GM21381 (cell line): ENCODE results near the gene SUCNR1.
A peak's percentile ranks its signal among the peaks of the same experiment; 100 is the strongest.
"Not testable (repeated sequence)": the region's sequence is repeated elsewhere in the genome, so short reads cannot be mapped to it uniquely, and the experiment has no call there.

Source experiments
- ATAC-seq: cut with Tn5 transposase; IDR thresholded peaks from one replicate; pipeline ENCODE4 v1.9.1; 2021; ENCODE audit warnings: mild to moderate bottlenecking, moderate library complexity; ENCODE audit not compliant: unreplicated experiment

Gene SUCNR1

GRCh38 chr3:151900884-151901643 lies 27.6 kb downstream of the SUCNR1 start:
- no peak for ATAC-seq

DNA sequence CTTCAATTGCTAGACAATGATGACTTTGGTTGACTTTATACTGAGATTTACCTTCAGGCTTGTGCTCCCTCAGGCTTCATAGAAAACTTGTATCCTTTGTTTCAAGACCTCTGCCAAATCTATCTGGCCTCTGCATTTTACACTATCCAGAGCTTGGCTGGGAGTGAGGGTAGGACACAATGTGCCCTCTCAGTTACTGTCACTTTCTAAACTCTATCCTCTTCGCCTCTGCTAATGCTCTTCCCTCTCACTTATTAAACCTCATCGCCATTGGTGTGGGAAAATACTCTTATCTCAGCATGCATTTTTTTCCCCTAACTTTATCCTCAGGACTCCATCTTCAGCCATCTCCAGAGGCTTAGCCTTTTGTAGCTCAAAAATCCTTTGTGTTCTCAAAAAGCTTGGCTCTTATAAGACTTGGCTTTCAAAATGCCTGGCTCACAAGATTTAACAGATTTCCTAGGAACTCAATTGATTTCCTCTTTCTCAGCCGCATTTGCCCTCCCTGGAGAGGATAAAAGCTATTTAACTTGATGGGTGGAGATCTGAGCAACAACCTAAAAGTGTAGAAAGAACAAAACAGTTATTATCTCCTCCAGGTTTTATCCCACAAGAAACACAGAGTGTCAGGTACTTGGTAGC lies 28.3 kb downstream of the SUCNR1 start:
- no peak for ATAC-seq

DNA sequence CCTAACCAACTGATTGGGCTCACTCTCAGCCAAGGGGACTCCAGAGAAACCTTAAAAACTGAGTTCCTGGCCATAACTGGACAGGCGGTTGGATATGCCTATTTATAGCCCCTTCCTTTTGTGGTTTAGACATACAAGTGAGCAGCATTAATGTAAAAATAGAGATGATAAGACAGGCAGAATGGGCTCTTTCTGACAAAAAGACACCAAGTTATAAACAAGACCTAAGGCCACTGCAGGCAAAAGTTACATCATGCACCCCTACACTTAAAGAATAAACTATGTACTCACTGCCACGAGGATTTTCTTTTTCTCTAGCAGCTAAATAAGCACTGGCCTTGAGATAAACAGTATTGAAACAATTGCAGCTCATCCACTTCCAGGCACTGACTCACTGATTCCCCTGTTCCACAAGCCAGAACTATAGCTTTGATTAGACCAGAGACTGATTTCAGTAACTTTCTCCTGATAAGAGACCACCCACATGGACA lies 30.1 kb downstream of the SUCNR1 start:
- ATAC-seq = no peak

DNA sequence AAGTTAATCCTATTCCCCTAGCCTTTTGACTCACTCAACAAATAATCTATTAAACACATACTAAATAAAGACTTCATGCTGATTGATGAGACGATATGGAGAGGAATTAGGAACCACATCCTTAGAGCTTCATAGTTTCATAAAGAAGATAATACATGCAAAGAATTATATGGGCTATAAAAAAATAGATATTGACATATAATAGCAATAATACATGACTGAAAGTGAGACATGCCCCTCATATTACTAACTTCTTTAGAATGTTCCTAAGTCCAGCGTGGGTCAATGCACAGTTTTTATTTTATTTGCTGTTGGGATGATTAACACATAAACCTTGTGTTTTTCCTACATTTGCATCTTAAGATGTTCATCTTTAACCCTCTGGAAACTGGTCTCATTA lies 32.2 kb downstream of the SUCNR1 start:
- ATAC-seq = no peak

- ATAC-seq = no peak
Observed at GRCh38 chr3:151906751-151907150, 33.3 kb downstream of the SUCNR1 start.

- ATAC-seq = no peak
Observed at GRCh38 chr3:151908399-151908798, 35.0 kb downstream of the SUCNR1 start.

DNA sequence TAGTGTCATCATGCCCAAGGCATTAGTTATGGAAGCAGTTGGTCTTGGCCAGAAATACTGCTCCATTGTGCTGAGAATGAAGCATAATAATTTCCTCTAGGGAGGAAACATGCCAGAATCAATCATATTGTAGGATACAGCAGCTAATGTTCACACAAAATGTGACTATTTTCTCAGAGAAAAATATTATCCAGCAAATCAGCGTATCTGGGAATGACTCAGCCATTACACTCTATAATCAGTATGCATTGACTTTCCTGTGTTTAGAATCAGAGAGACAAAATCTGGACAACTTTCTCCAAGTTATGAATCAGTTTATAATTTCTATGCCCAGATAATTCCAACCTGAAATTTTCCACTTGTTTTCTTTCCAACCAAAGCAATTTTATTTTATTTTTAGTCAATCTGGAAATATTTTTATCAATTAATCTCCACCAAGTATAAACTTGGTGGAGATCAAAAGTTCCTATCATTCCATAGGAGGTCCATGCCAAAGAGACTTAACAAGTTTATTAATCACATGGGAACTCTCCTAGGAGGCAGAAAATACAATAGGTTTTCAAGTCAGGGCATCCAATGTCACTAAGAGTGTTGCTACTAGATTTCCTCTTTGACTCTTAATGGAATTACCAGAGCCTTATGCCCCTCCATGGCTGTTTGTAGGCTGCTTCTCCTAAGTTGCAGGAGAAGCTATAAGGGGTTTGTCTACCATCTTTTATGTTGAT lies 36.4 kb downstream of the SUCNR1 start:
- ATAC-seq = no peak

DNA sequence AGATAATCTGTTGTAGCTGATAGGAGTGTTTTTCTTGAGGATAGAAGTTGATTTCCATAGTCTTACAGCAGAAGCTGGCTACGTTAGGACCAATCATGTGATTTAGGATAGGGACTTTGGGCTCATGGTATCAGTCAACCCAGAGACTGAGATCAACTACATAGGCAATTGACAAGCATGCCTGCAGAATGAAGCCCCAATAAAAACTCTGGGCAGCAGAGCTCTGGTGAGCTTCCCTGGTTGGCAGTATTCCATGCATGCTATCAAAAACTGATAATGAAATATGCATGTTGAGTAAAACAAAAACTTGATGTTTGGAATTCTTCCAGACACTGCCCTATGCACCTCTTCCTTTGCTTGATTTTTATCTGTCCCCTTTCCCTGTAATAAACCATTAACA lies 38.0 kb downstream of the SUCNR1 start:
- ATAC-seq = no peak

DNA sequence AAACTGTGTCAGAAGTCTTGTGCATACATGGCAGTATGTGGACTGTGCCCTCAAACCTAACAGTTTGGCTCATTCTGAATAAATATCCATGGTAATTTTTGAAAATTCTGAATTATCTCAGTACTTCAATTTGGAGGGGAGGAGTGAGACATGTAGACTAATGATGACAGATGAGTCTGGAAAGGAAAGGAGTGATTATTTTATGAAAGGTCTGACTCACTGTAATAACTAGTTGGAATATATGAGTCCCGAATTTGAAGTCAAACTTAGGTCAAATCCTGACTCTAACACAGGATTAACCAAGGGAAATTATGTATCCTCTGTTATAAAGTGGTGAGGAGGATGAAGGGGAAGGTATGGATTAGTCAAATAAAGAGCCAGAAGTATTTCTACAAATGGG lies 38.6 kb downstream of the SUCNR1 start:
- ATAC-seq = no peak

DNA sequence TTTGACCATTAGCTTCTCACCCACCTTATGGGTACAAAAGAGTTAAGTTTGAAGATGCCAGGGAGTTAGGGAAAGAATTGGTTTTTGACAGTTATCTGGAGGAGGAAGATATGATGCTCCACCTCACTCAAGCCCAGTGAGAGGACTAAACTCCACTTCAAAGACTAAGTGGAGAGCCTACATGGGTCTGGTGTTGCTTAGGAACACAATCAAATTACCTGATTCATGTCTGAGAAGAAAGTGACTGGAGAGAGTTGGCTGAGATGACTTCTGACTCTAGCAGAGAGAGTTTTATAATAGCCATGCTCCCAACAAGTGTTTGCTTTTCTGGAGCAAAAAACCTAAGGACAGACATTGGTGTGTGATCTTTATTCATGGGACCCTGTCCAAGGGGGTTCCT lies 43.3 kb downstream of the SUCNR1 start:
- no peak for ATAC-seq

- ATAC-seq = peak; percentile 55
Observed at GRCh38 chr3:151918253-151919029, 45.0 kb downstream of the SUCNR1 start.

- ATAC-seq = no peak
Observed at GRCh38 chr3:151919030-151919328, 45.5 kb downstream of the SUCNR1 start.

GRCh38 chr3:151919446-151919845 lies 46.0 kb downstream of the SUCNR1 start:
- no peak for ATAC-seq

DNA sequence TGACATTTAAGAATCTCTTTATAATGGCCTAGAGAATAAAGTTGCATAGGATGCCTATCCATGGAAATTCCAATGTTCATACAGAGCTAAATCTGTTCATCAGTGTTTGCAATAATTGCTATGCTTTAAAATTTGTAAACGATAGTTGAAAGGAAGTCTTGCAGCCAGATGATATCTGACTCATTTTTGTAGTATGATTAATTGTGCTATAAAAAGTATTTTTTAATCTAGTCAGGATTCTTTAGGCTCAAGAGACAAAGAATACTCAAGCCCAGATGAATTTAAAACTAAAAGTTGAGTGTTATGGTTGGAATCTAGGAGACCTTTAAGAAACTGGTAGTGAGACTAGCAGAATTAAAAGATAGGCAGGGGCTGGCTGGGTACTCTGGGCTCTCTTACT lies 50.5 kb downstream of the SUCNR1 start:
- no peak for ATAC-seq

GRCh38 chr3:151924753-151925152 lies 51.3 kb downstream of the SUCNR1 start:
- ATAC-seq = no peak

DNA sequence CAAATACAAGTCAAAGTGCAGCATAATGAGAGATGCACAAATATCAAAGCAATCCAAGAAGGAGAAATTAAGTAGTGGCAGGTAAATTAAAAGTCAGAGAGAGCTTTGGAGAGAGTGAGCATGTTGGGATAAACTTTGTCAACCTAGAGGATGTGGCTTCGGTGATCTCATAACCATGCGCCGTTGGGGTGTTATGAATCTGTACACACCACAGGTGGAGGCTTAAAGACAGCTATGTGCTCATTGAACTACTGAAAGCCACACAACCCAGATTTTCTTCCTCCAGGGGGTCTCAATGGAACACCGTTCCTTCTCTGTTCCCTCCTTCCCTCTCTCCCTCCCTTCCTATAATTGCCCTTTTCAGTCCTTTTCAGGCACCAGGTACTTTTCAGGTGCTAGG lies 52.0 kb downstream of the SUCNR1 start:
- no peak for ATAC-seq

DNA sequence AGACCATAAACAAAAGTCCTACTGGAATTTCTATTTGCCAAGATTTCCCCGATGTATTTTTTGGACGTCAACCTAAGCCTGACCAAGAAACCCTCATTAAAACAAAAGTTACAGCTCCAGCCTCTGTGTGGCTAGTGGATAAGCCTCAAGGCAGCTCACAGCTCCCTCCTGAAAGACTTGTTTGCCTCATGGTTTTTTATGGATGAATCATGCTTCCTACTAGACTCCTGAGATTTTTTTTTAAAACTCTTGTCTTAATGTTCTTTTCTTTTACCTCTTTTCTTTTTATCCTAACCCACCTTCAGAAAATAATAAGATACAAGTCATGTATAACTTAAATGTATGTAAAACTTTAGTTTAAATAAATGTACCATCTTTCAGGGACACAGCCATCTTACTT lies 52.4 kb downstream of the SUCNR1 start:
- no peak for ATAC-seq

DNA sequence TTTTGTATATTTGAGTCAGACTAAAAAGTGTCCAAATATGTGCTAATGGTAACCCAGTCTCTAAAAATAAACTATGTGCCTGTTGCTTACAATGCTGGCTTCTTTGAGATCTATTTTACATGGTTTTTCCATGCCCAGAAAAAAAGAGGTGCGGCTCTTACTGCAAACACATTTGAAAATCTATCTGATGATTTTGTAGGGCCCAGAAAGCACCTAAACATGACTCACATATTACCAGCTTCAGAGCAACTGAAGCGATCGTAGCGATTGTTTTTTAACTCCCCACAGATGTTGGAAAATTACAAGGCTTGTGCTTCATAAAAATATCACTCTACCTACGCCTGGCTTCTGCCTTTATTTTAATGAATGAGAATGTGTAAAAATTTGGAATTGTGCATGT lies 53.5 kb downstream of the SUCNR1 start:
- no peak for ATAC-seq

- not testable (repeated sequence) for ATAC-seq
Observed at GRCh38 chr3:151927915-151928525, 54.6 kb downstream of the SUCNR1 start.

GRCh38 chr3:151931171-151931570 lies 57.7 kb downstream of the SUCNR1 start:
- no peak for ATAC-seq
